Stomach (tissue), 4 donors: ENCODE data around the gene CHPF.
A peak's percentile ranks its signal among the peaks of the same experiment; 100 is the strongest.

ENCODE experiments used
- CTCF ChIP-seq, 7 experiments: fragments of 450-650 bp in 4 of 7; fragments of 200-600 bp in 3 of 7; sonication (generic) in 3 of 7; IDR thresholded peaks; one replicate each; pipeline ENCODE4 v1.5.1; 2016 to 2019; ENCODE audit warnings: antibody characterized with exemption in 7 of 7, control low read depth in 2 of 7, mild to moderate bottlenecking in 1 of 7
- EP300 ChIP-seq: sonication (generic); formaldehyde crosslinking; IDR thresholded peaks from one replicate; pipeline ENCODE4 v1.6.1; 2017; ENCODE audit warnings: antibody characterized with exemption
- POLR2A ChIP-seq, 4 donors: fragments of 450-650 bp; IDR thresholded peaks; one replicate each; pipeline ENCODE4 v1.6.1; 2016; ENCODE audit warnings: antibody characterized with exemption in 4 of 4, control low read depth in 2 of 4, mild to moderate bottlenecking in 1 of 4, moderate library complexity in 1 of 4
- POLR2AphosphoS5 ChIP-seq, 3 donors: sonication (generic); formaldehyde crosslinking; IDR thresholded peaks; one replicate each; pipeline ENCODE4 v1.6.1; 2016; ENCODE audit warnings: antibody characterized with exemption in 3 of 3

- TF ChIP-seq EP300 (no peak), CTCF (IDR thresholded peaks at IDR 0.05) (no peak), POLR2AphosphoS5 (IDR thresholded peaks at IDR 0.05) (peak; percentile 41 to 85 (median 78)), POLR2A (IDR thresholded peaks at IDR 0.05) (peak in 1 of 4 donors; percentile 32)
Measured at GRCh38 chr2:219543596-219544358, at the start of gene CHPF, which contains the start of gene TMEM198.
